NCI-H128 (cell line): ENCODE data around the gene TP53AIP1.

Experiments
- DNase-seq: peaks from one replicate; lab custom pipeline; 2025; ENCODE audit not compliant: unreplicated experiment; lab: John Stamatoyannopoulos, UW

The TP53AIP1 gene

GRCh38 chr11:128943428-128943976 is 831 bp upstream of the TP53AIP1 start:
- DNase-seq, result no peak

- DNase-seq, result no peak
These were observed 429 bp downstream of the TP53AIP1 start for GRCh38 chr11:128942272-128942612.

GRCh38 chr11:128941573-128942271 is 949 bp downstream of the TP53AIP1 start:
- no peak for DNase-seq

- DNase-seq, result no peak
These were observed 1.6 kb downstream of the TP53AIP1 start for GRCh38 chr11:128941110-128941509.

GRCh38 chr11:128940603-128941002 is 2.1 kb downstream of the TP53AIP1 start:
- DNase-seq, result no peak

GRCh38 chr11:128940156-128940555 is 2.5 kb downstream of the TP53AIP1 start:
- DNase-seq, result no peak

GRCh38 chr11:128939591-128939990 is 3.1 kb downstream of the TP53AIP1 start:
- DNase-seq, result no peak

- no peak for DNase-seq
These were observed 4.3 kb downstream of the TP53AIP1 start for GRCh38 chr11:128938156-128938885.

GRCh38 chr11:128937480-128937879 is 5.2 kb downstream of the TP53AIP1 start:
- DNase-seq, result no peak

GRCh38 chr11:128936606-128937251 is 5.9 kb downstream of the TP53AIP1 start:
- DNase-seq, result no peak

- no peak for DNase-seq
These were observed 7.7 kb downstream of the TP53AIP1 start for GRCh38 chr11:128934926-128935325.

GRCh38 chr11:128934351-128934750 is 8.3 kb downstream of the TP53AIP1 start:
- no peak for DNase-seq

- DNase-seq, result no peak
These were observed 9.0 kb downstream of the TP53AIP1 start for GRCh38 chr11:128933481-128934178.

GRCh38 chr11:128931668-128932067 is 11.0 kb downstream of the TP53AIP1 start:
- no peak for DNase-seq

GRCh38 chr11:128931066-128931465 is 11.6 kb downstream of the TP53AIP1 start:
- DNase-seq, result no peak

- no peak for DNase-seq
These were observed 12.7 kb downstream of the TP53AIP1 start for GRCh38 chr11:128929991-128930390.

GRCh38 chr11:128929468-128929867 is 13.2 kb downstream of the TP53AIP1 start:
- no peak for DNase-seq

- no peak for DNase-seq
These were observed 14.3 kb downstream of the TP53AIP1 start for GRCh38 chr11:128928400-128928799.

GRCh38 chr11:128927683-128928336 is 14.9 kb downstream of the TP53AIP1 start:
- no peak for DNase-seq

GRCh38 chr11:128927108-128927461 is 15.6 kb downstream of the TP53AIP1 start:
- no peak for DNase-seq
